Measurements from ENCODE around the gene STK40.

Gene STK40, protein sequence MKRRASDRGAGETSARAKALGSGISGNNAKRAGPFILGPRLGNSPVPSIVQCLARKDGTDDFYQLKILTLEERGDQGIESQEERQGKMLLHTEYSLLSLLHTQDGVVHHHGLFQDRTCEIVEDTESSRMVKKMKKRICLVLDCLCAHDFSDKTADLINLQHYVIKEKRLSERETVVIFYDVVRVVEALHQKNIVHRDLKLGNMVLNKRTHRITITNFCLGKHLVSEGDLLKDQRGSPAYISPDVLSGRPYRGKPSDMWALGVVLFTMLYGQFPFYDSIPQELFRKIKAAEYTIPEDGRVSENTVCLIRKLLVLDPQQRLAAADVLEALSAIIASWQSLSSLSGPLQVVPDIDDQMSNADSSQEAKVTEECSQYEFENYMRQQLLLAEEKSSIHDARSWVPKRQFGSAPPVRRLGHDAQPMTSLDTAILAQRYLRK

DNA sequence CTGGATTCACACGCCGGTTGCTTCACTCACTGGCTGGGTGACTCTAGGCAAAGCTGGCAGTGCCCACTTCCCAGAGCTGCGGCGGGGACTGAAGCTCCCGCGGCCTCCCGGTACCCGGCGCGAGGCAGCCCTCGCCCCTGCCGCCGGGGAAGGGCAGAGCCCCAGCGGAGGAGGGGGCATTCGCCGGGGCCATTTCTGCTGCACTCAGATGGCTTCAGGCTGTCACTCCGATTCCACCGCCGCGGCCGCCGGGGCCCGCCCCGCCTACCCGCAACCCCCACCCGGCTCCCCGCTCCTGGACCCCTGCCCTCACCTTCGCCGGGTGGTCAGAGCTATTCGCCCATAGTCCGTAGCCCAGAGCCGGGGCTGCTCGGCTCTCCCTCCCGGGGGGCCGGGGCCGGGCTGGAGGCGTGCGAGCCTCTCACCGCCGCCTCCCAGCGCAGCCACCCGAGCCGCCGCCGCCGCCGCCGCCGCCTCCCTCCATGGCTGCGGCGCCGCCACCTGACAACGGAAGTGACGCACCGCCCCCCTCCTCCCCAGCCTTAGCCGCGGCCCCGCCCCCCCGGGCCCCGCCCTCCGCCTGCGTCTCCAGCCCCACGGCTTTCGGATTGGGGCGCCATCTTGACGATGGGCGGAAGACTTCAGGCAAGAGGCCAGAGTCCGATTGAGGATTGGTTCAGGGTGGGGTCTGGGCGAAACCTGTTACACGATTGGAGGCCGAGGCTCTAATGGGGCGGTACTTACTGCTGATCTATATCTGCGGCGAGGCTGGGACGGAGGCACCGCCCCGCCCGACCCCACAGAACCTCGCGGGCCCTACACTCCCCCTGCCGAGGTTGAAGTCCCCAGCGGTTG is at the start of gene STK40:
TSS of gene STK40 (minus strand) at position 515 of the 855 bp plus-strand sequence. CDS start 24,592 bp downstream, outside the sequence.
- Histone ChIP-seq H3K27me3 (ENCODE audit: low read depth, low read length) (no peaks in the 10 kb centered on the region), H3K9ac (ENCODE audit: low read length) (peak within 1 kb of the TSS; percentile 94), H2AFZ (ENCODE audit: low read depth, low read length) (peak within 1 kb of the TSS; percentile 64; the same call in 1 of the 2 replicates), H3K27ac (ENCODE audit: low read length) (peak within 1 kb of the TSS; percentile 91), H3K4me2 (ENCODE audit: low read length) (peak within 1 kb of the TSS; percentile 100), H3K79me2 (ENCODE audit: low read length) (peaks cover 15% of the 10 kb centered on the region), H3K9me3 (ENCODE audit: insufficient read depth, low read length) (no peaks in the 10 kb centered on the region), H3K4me3 (ENCODE audit: low read length) (peak within 1 kb of the TSS; percentile 98), H4K20me1 (ENCODE audit: insufficient read depth, low read length) (0 out of 2 replicates have a peak, but pooled peaks cover 4% of the 10 kb centered on the region), H3K36me3 (replicated peaks; ENCODE audit: low read depth, low read length) (no peaks in the 10 kb centered on the region), H3K4me1 (ENCODE audit: low read length) (peaks cover 34% of the 10 kb centered on the region)
- no peak for TF ChIP-seq EZH2phosphoT487 (IDR thresholded peaks at IDR 0.05; ENCODE audit: low read depth)
- TF ChIP-seq, protein P1, sequence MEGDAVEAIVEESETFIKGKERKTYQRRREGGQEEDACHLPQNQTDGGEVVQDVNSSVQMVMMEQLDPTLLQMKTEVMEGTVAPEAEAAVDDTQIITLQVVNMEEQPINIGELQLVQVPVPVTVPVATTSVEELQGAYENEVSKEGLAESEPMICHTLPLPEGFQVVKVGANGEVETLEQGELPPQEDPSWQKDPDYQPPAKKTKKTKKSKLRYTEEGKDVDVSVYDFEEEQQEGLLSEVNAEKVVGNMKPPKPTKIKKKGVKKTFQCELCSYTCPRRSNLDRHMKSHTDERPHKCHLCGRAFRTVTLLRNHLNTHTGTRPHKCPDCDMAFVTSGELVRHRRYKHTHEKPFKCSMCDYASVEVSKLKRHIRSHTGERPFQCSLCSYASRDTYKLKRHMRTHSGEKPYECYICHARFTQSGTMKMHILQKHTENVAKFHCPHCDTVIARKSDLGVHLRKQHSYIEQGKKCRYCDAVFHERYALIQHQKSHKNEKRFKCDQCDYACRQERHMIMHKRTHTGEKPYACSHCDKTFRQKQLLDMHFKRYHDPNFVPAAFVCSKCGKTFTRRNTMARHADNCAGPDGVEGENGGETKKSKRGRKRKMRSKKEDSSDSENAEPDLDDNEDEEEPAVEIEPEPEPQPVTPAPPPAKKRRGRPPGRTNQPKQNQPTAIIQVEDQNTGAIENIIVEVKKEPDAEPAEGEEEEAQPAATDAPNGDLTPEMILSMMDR (IDR thresholded peaks at IDR 0.05; ENCODE audit: low read depth, low read length): no peak

DNA sequence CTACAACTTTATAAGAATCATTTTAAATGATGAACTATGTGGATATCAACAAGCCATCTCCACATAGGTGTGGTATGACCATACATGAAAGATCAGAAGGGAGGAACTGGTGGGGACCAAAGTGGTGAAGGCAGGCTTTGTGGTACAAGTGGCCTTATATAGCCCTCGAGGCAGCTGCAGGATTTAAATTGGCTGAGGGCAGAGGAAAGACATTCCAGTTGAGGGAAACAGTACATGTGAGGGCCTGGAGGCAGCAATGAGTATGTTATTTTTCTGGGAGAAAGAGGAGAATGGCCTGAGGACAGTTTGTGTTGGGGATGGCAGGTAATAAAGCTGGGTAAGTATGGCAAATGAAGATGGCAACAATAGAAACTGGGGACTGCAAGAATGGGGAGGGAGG is 47.4 kb upstream of the STK40 start:
- no peaks in the 10 kb centered on the region for H3K36me3 ChIP-seq (replicated peaks; ENCODE audit: low read depth, low read length)
- H3K27me3 ChIP-seq (ENCODE audit: low read depth, low read length): no peaks in the 10 kb centered on the region
- H3K4me3 ChIP-seq (ENCODE audit: low read length): no peak overlapping the region
- H3K4me2 ChIP-seq (ENCODE audit: low read length): no peak overlapping the region
- H3K79me2 ChIP-seq (ENCODE audit: low read length): no peaks in the 10 kb centered on the region
- H3K4me1 ChIP-seq (ENCODE audit: low read length): no peaks in the 10 kb centered on the region
- H4K20me1 ChIP-seq (ENCODE audit: insufficient read depth, low read length): no peaks in the 10 kb centered on the region
- no peak overlapping the region for H3K9ac ChIP-seq (ENCODE audit: low read length)
- H3K9me3 ChIP-seq (ENCODE audit: insufficient read depth, low read length): no peaks in the 10 kb centered on the region
- H2AFZ ChIP-seq (ENCODE audit: low read depth, low read length): no peak overlapping the region
- no peak overlapping the region for H3K27ac ChIP-seq (ENCODE audit: low read length)
- no peak for TF ChIP-seq EZH2phosphoT487 (IDR thresholded peaks at IDR 0.05; ENCODE audit: low read depth)
- TF ChIP-seq, protein P1 (IDR thresholded peaks at IDR 0.05; ENCODE audit: low read depth, low read length): no peak

DNA sequence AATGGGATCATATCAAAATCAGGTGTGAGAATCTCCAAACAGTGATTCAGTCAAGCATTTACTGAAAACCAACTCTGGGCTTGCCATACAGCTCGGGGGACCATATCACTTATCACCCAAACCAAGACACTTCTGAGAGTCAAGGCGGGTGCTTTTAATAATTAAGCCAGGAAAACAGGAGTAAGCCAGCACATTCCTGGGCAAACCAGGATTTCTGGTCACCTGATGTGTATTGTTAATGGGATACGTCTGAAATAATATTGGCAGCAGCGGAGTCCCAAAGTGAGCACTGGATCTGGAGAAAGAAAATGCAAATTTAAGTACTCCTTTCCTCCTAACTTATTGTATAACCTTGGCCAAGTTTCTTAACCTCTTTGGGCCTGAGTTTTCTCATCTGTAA is 46.9 kb upstream of the STK40 start:
- Histone ChIP-seq H3K9ac (ENCODE audit: low read length) (no peak overlapping the region), H4K20me1 (ENCODE audit: insufficient read depth, low read length) (no peaks in the 10 kb centered on the region), H3K9me3 (ENCODE audit: insufficient read depth, low read length) (no peaks in the 10 kb centered on the region), H3K27ac (ENCODE audit: low read length) (no peak overlapping the region), H3K27me3 (ENCODE audit: low read depth, low read length) (no peaks in the 10 kb centered on the region), H3K4me3 (ENCODE audit: low read length) (no peak overlapping the region), H3K79me2 (ENCODE audit: low read length) (no peaks in the 10 kb centered on the region), H3K36me3 (replicated peaks; ENCODE audit: low read depth, low read length) (no peaks in the 10 kb centered on the region), H3K4me2 (ENCODE audit: low read length) (no peak overlapping the region), H2AFZ (ENCODE audit: low read depth, low read length) (no peak overlapping the region), H3K4me1 (ENCODE audit: low read length) (no peaks in the 10 kb centered on the region)
- TF ChIP-seq, protein P1 (IDR thresholded peaks at IDR 0.05; ENCODE audit: low read depth, low read length): no peak
- no peak for TF ChIP-seq EZH2phosphoT487 (IDR thresholded peaks at IDR 0.05; ENCODE audit: low read depth)

GRCh38 chr1:36425791-36426190 is 40.1 kb upstream of the STK40 start:
- H3K27ac ChIP-seq (ENCODE audit: low read length): no peak overlapping the region
- H3K4me1 ChIP-seq (ENCODE audit: low read length): no peaks in the 10 kb centered on the region
- H3K79me2 ChIP-seq (ENCODE audit: low read length): no peaks in the 10 kb centered on the region
- H3K27me3 ChIP-seq (ENCODE audit: low read depth, low read length): no peaks in the 10 kb centered on the region
- no peak overlapping the region for H3K4me3 ChIP-seq (ENCODE audit: low read length)
- no peaks in the 10 kb centered on the region for H3K36me3 ChIP-seq (replicated peaks; ENCODE audit: low read depth, low read length)
- H3K4me2 ChIP-seq (ENCODE audit: low read length): no peak overlapping the region
- H4K20me1 ChIP-seq (ENCODE audit: insufficient read depth, low read length): no peaks in the 10 kb centered on the region
- no peak overlapping the region for H2AFZ ChIP-seq (ENCODE audit: low read depth, low read length)
- TF ChIP-seq EZH2phosphoT487 (IDR thresholded peaks at IDR 0.05; ENCODE audit: low read depth): no peak
- TF ChIP-seq, protein P1 (IDR thresholded peaks at IDR 0.05; ENCODE audit: low read depth, low read length): no peak
- H3K9me3 ChIP-seq (ENCODE audit: insufficient read depth, low read length): no peaks in the 10 kb centered on the region
- H3K9ac ChIP-seq (ENCODE audit: low read length): no peak overlapping the region
